Middle frontal gyrus (tissue), 1 donor: ENCODE measurements around the gene FMNL1.

ENCODE experiments used
- DNase-seq: peaks from one replicate; pipeline ENCODE4 v3.0.0-alpha.2; 2015; ENCODE audit warnings: low spot score; ENCODE audit errors: extremely low spot score

The FMNL1 gene

GRCh38 chr17:45282683-45283644, 61.3 kb downstream of the FMNL1 start:
- DNase-seq, result no peak

DNA sequence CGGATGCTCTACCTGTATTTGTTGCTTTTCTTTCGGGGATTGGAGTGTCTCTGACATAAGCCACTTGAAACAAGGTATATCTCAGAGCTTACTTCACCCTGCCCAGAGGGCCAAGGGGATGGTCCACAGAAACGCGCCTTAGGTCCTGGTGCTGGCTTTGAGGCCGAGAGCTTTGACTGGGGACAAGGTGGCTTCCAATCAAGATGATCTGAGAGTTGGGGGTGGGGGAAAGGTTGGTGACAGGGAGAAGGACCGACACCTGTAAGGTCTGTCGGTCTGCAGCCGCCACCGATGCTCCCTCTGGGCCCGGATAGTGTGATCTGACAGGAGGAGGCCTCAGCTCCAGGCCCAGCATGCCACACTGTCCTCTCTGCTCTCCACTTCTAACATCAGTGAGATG, 62.0 kb downstream of the FMNL1 start:
- no peak for DNase-seq

- DNase-seq, result no peak
These were observed 62.8 kb downstream of the FMNL1 start for GRCh38 chr17:45284176-45285140.

DNA sequence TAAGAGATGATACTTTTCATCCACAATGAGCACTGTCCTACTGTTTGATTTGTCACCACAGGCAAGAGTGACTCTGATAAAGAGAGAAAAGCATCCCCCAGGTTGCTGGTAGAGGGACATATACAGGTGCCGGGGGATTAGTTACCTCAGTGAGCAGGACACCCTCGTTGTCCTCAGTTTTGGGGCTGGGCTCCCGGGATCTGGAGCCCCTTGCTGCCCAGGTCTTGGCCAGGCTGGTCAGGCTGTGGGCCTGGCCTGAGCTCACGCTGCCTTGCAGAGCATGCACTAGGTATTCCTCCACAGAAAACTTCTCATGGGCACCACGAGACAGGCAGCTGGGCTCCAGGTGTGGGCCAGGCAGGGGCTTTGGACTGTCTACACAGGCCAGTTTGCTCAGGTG, 64.6 kb downstream of the FMNL1 start:
- no peak for DNase-seq

DNA sequence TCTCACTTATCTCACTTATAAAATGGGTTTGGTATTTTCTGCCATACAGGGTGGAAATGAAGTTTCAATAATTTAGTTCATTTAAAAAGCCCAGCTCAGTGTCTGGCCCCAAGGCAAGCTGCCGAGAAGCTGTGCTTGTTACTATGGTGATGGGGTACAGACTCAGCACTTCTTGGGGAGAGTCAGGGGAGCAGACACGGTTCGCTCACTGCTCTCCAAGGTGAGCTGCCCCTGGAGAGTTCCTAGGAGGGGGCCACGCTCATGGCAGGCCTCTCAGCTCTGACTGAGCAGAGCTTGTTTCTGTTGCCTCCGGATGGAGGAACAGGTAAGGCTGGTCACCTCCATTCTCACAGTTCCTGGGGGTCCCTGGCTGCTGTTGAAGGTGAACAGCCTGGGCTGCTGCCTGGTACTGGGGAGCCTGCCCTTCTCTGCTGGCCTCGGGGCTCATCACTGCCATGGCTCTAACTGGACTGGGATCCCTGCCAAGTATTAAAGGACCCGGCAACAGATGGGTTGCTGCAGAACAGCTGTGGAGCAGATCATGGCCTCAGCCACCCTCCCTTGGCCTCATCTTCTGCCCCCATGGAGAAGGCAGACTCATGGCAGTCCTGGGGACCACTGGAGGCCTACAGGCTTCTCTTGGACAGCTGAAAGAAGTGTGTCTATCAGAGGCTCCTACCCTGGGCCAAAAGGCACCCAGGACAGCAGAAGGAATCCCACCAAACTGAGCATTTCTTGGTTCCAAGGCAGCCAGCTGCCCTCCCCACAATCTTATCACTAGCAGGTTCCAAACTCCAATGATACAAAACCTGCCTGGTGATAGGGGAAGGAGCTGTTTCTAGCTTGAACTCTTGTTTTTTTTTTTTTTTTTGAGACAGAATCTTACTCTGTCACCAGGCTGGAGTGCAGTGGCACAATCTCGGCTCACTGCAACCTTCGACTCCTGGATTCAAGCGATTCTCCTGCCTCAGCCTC, 66.1 kb downstream of the FMNL1 start:
- DNase-seq, result no peak

DNA sequence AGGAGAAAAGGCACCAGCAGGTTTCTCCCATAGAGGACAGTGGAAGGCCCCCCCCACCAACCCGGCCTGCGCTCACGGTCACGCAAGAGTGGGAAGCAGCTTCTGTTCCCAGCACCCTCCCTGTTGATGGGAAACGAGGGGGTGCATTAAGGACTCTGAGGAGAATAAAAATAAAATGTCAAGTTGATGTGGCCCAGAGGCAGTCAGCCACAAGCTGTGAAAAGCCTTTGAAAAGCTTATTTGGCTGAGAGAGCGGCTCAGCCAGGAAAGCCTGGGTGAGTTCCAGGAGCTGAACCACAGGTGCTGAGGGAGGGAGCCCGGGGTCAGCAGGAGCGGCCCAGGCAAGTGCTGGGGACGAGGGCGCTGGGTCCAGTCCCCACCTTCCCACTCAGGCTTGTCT, 67.1 kb downstream of the FMNL1 start:
- no peak for DNase-seq

DNA sequence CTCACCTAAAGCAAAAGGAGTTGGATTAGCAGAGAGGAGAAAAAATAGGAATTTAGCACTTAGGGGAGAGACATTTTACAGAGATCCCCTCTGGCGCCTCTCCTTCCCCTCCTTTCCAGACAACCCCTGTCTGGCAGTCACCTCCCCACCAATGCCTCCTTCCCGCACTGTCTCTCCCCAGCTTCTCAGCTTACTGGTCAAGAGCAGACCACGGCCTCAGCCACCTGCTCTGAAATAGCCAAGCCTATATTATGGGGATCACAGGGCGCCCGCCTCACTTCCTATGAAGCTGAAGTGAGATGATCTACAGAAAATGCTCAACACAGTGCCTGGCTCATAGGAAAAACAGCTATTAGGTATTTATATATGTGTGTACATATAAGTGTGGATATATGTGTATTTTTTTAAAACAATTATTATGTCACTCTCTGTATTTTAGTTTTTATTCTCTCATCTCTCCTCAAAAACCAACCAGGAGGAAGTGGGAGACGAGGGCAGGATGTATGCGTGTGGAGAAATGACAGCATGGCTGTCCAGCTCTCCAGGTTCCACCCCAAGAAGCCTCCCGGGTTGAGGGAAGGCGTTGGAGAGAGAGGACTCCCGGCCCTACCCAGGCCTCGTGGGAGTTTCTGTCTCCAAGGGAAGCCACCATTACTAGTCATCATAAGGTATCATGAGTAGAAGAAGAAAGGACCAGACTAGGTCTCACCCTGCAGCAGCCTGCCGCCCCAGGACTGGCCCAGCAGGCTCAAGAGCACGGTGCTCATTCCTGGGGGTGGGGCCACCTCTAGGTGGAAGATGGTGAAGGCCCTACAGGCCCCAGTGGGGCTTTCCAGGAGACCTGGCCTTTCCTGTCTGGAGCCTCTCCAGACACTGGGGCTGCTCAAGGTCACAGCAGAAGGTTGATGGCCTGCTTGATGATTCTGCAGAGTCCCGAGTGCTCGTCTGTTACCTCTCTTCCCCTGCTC, 67.9 kb downstream of the FMNL1 start:
- no peak for DNase-seq

- DNase-seq, result no peak
These were observed 68.6 kb downstream of the FMNL1 start for GRCh38 chr17:45290269-45290765.

- peak; percentile 18 for DNase-seq
These were observed 69.6 kb downstream of the FMNL1 start for GRCh38 chr17:45291171-45291805.

GRCh38 chr17:45292696-45293412, 71.2 kb downstream of the FMNL1 start:
- DNase-seq, result no peak

DNA sequence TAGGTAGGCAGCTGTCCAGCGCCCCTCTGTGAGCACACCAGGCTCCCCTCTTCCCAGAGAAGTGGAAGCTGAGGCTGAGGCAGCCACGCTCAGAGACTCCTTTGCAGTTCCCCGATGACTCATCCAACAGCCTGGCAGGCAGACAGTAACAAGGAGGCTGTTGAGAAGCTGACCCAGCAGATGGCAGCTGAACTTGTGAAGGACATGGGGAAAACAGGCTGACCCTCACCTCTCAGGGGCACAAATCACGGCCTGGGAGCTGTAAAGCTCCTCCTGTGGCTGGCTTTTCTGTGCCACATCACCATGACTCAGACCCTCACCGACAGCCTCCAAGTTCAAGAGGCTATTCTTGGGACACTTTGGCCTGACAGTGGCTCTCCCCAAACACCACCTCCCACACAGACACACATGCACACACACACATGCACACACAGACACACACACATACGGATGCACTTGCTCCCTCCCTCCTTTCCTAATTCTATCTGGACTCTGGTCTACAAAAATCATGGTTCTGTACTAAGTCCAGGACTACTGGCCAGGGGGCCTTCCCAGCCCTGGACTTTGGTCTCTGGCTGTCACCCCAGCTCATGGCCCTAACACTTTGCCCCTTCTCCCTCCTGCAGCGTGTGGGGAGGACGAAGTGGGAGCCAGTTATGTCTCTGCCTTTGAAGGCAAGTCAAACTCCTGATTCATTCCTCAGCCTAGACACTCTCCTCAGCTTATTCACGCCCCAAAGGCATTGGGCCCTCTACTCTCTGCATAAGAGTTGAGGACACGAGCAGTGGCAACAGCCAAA, 71.9 kb downstream of the FMNL1 start:
- DNase-seq, result peak; percentile 42

GRCh38 chr17:45294506-45294905, 72.8 kb downstream of the FMNL1 start:
- no peak for DNase-seq

GRCh38 chr17:45296003-45296832, 74.5 kb downstream of the FMNL1 start:
- DNase-seq, result no peak

- no peak for DNase-seq
These were observed 75.1 kb downstream of the FMNL1 start for GRCh38 chr17:45296833-45297124.
